Naive B cell (primary cell): ENCODE measurements around the gene CLEC4G. TPM values are rescaled to one million over a fixed set of nuclear protein-coding genes. Genes with fewer than 3 reads are reported as not detected.

Experiments
- ATAC-seq, 2 donors: fragments of 150-1000 bp; cut with Tn5 transposase; 2 replicates each; pipeline ENCODE4 v1.10.0; 2021; ENCODE audit warnings: low read depth in 2 of 2, mild to moderate bottlenecking in 2 of 2, moderate library complexity in 2 of 2
- DNase-seq: peaks from one replicate; pipeline ENCODE4 v3.0.0; 2022
- H3K27ac Mint-ChIP-seq, 6 donors: one replicate each; pipeline ENCODE4 v1.8.0; 2020 to 2022; ENCODE audit warnings: mild to moderate bottlenecking in 6 of 6, mixed read lengths in 6 of 6, moderate library complexity in 5 of 6, inconsistent platforms in 2 of 6
- H3K27me3 Mint-ChIP-seq, 3 donors: one replicate each; pipeline ENCODE4 v1.8.0; 2021 to 2022; ENCODE audit warnings: mixed read lengths in 3 of 3, mild to moderate bottlenecking in 1 of 3
- H3K36me3 Mint-ChIP-seq, 2 donors: one replicate each; pipeline ENCODE4 v1.8.0; 2020 to 2022; ENCODE audit warnings: mixed read lengths in 2 of 2, inconsistent platforms in 1 of 2, mild to moderate bottlenecking in 1 of 2
- H3K4me1 Mint-ChIP-seq, 3 donors: one replicate each; pipeline ENCODE4 v1.8.0; 2020 to 2022; ENCODE audit warnings: mixed read lengths in 3 of 3, inconsistent platforms in 1 of 3, mild to moderate bottlenecking in 1 of 3, moderate library complexity in 1 of 3
- H3K4me3 Mint-ChIP-seq, 8 donors: one replicate each; pipeline ENCODE4 v1.8.0; 2020 to 2022; ENCODE audit warnings: mild to moderate bottlenecking in 8 of 8, mixed read lengths in 8 of 8, moderate library complexity in 8 of 8, inconsistent platforms in 2 of 8
- H3K9me3 Mint-ChIP-seq, 7 donors: one replicate each; pipeline ENCODE4 v1.8.0; 2020 to 2022; ENCODE audit warnings: mixed read lengths in 7 of 7, mild to moderate bottlenecking in 5 of 7, inconsistent platforms in 2 of 7, moderate library complexity in 1 of 7
- polyA plus RNA-seq, 6 donors: library from polyadenylated mRNA; unstranded; fragments of 300-500 nt; fragmentation: Illumina TruSeq; gene quantifications; one replicate each; pipeline ENCODE4 v1.2.3, GENCODE V29; 2021; ENCODE audit warnings: low read depth in 6 of 6

The CLEC4G gene
- polyA plus RNA-seq, 6 donors from 2014 or later: 1.4 to 3.2 (median 1.8) TPM

GRCh38 chr19:7680606-7681339 is 51.1 kb downstream of the CLEC4G start, which contains the start of gene TRAPPC5:
Gene TRAPPC5 (plus strand): TSS chr19:7680833. CDS start chr19:7682254, 1,421 bp downstream.
- ATAC-seq: peak; percentile 27 to 42
- peak; percentile 86 for DNase-seq
- H3K36me3 Mint-ChIP-seq: no peaks in the 10 kb centered on the region
- peaks cover 0 to 2% (median 0%) of the 10 kb centered on the region in 7 donors for H3K9me3 Mint-ChIP-seq
- H3K27me3 Mint-ChIP-seq: peaks cover 8 to 15% (median 10%) of the 10 kb centered on the region in 3 donors
- H3K27ac Mint-ChIP-seq: peak within 1 kb of the TSS; percentile 93 to 99 (median 97)
- H3K4me3 Mint-ChIP-seq: peak within 1 kb of the TSS; percentile 82 to 98 (median 95)
- peaks cover 47 to 68% (median 66%) of the 10 kb centered on the region in 3 donors for H3K4me1 Mint-ChIP-seq

GRCh38 chr19:7679771-7680605 is 51.9 kb downstream of the CLEC4G start:
- Mint-ChIP-seq H3K4me1 (peaks cover 41 to 63% (median 61%) of the 10 kb centered on the region in 3 donors), H3K4me3 (peak overlapping the region; percentile 72 to 96 (median 80)), H3K27ac (peak overlapping the region; percentile 78 to 99 (median 95)), H3K36me3 (no peaks in the 10 kb centered on the region), H3K9me3 (peaks cover 0 to 2% (median 0%) of the 10 kb centered on the region in 7 donors), H3K27me3 (peaks cover 9 to 15% (median 10%) of the 10 kb centered on the region in 3 donors)
- DNase-seq: no peak
- no peak for ATAC-seq

- DNase-seq (peak; percentile 81), ATAC-seq (peak; percentile 77)
- no peaks in the 10 kb centered on the region for H3K36me3 Mint-ChIP-seq
Observed at GRCh38 chr19:7678971-7679751, 52.7 kb downstream of the CLEC4G start.

More at GRCh38 chr19:7678971-7679751, 52.7 kb downstream of the CLEC4G start:
- peaks cover 0 to 7% (median 2%) of the 10 kb centered on the region in 7 donors for H3K9me3 Mint-ChIP-seq
- H3K4me3 Mint-ChIP-seq: peak overlapping the region; percentile 60 to 96 (median 80)
- H3K4me1 Mint-ChIP-seq: peaks cover 41 to 68% (median 61%) of the 10 kb centered on the region in 3 donors
- peak overlapping the region; percentile 78 to 99 (median 95) for H3K27ac Mint-ChIP-seq
- peaks cover 10 to 22% (median 15%) of the 10 kb centered on the region in 3 donors for H3K27me3 Mint-ChIP-seq

Other genes with a start within 250 kb of the CLEC4G start
- 1 to 10 TPM in 3 of 6 donors, under 1 TPM in 3; 0.52 to 4.4 (median 1.2) TPM for gene PEX11G, start 243.1 kb downstream of the CLEC4G start, polyA plus RNA-seq
- 1 to 10 TPM in 5 of 6 donors, under 1 TPM in 1; 0.94 to 3.5 (median 1.6) TPM for gene ZNF358, start 216.0 kb downstream of the CLEC4G start, polyA plus RNA-seq
- 1 to 10 TPM; 5.0 to 8.9 (median 6.7) TPM for gene MCOLN1, start 209.5 kb downstream of the CLEC4G start, polyA plus RNA-seq
- gene PNPLA6, start 196.4 kb downstream of the CLEC4G start, polyA plus RNA-seq: 1 to 10 TPM; 4.1 to 9.6 (median 6.6) TPM
- under 1 TPM in 2 of 6 donors, not detected in 4; 0.06 to 0.08 TPM for gene CAMSAP3, start 136.2 kb downstream of the CLEC4G start, polyA plus RNA-seq
- gene XAB2, start 102.6 kb downstream of the CLEC4G start, polyA plus RNA-seq: 10 to 100 TPM in 2 of 6 donors, 1 to 10 TPM in 4; 3.2 to 21.7 (median 8.9) TPM
- 100 to 1,000 TPM; 195 to 441 (median 254) TPM for gene PET100, start 102.3 kb downstream of the CLEC4G start, polyA plus RNA-seq
- under 1 TPM in 4 of 6 donors, not detected in 2; 0.64 to 0.76 (median 0.70) TPM for gene PCP2, start 98.4 kb downstream of the CLEC4G start, polyA plus RNA-seq
- 10 to 100 TPM; 71.0 to 86.2 (median 79.5) TPM for gene STXBP2, start 95.0 kb downstream of the CLEC4G start, polyA plus RNA-seq
- gene RETN, start 63.1 kb downstream of the CLEC4G start, polyA plus RNA-seq: not detected
- under 1 TPM in 2 of 6 donors, not detected in 4; 0.39 to 0.58 TPM for gene MCEMP1, start 55.0 kb downstream of the CLEC4G start, polyA plus RNA-seq
- gene TRAPPC5, start 51.3 kb downstream of the CLEC4G start, polyA plus RNA-seq: 100 to 1,000 TPM; 171 to 260 (median 224) TPM
- 100 to 1,000 TPM; 613 to 938 (median 691) TPM for gene FCER2, start 30.0 kb downstream of the CLEC4G start, polyA plus RNA-seq
- gene CD209, start 15.4 kb upstream of the CLEC4G start, polyA plus RNA-seq: not detected
- gene CLEC4M, start 31.1 kb upstream of the CLEC4G start, polyA plus RNA-seq: under 1 TPM in 3 of 6 donors, not detected in 3; 0.17 to 0.41 (median 0.21) TPM
- 1 to 10 TPM in 5 of 6 donors, under 1 TPM in 1; 0.63 to 4.0 (median 1.6) TPM for gene EVI5L, start 98.1 kb upstream of the CLEC4G start, polyA plus RNA-seq
- gene PRR36, start 142.3 kb upstream of the CLEC4G start, polyA plus RNA-seq: under 1 TPM in 1 of 6 donors, not detected in 5; 0.05 TPM
- not detected for gene LRRC8E, start 156.4 kb upstream of the CLEC4G start, polyA plus RNA-seq
- gene MAP2K7, start 171.8 kb upstream of the CLEC4G start, polyA plus RNA-seq: 1 to 10 TPM in 5 of 6 donors, under 1 TPM in 1; 0.50 to 5.1 (median 2.9) TPM
- not detected for gene TGFBR3L, start 182.7 kb upstream of the CLEC4G start, polyA plus RNA-seq
- 10 to 100 TPM in 4 of 6 donors, 1 to 10 TPM in 2; 1.5 to 20.2 (median 14.7) TPM for gene SNAPC2, start 188.2 kb upstream of the CLEC4G start, polyA plus RNA-seq
- gene CTXN1, start 194.0 kb upstream of the CLEC4G start, polyA plus RNA-seq: not detected
- 10 to 100 TPM in 4 of 6 donors, 1 to 10 TPM in 2; 7.8 to 21.0 (median 14.1) TPM for gene TIMM44, start 211.6 kb upstream of the CLEC4G start, polyA plus RNA-seq